Measurements from ENCODE around the gene PHOX2B. TPM values are rescaled to one million over a fixed set of nuclear protein-coding genes. Genes with fewer than 3 reads are reported as not detected.

The PHOX2B gene
- total RNA-seq, 2 donors from 2014 or later, result not detected

- no peak overlapping the region for H3K4me3 ChIP-seq
- H3K4me1 ChIP-seq, result peaks cover 0 to 30% of the 10 kb centered on the region in 2 donors
- H3K9me3 ChIP-seq, result no peaks in the 10 kb centered on the region
- TF ChIP-seq CTCF (IDR thresholded peaks at IDR 0.05), result no peak
- H3K27me3 ChIP-seq, result peaks cover 32 to 49% of the 10 kb centered on the region in 2 donors
- no peaks in the 10 kb centered on the region for H3K36me3 ChIP-seq
- no peak for DNase-seq (ENCODE audit: low spot score)
- no peak overlapping the region for H3K27ac ChIP-seq
Observed at GRCh38 chr4:41750626-41751448, 2.3 kb upstream of the PHOX2B start.

- Histone ChIP-seq H3K27me3 (peaks cover 37 to 52% of the 10 kb centered on the region in 2 donors), H3K9me3 (peaks cover 0 to 5% of the 10 kb centered on the region in 2 donors), H3K36me3 (no peaks in the 10 kb centered on the region), H3K27ac (no peak overlapping the region), H3K4me1 (peaks cover 0 to 30% of the 10 kb centered on the region in 2 donors), H3K4me3 (no peak overlapping the region)
- TF ChIP-seq CTCF (IDR thresholded peaks at IDR 0.05), result no peak
- no peak for DNase-seq (ENCODE audit: low spot score)
Observed at GRCh38 chr4:41750121-41750625, 1.6 kb upstream of the PHOX2B start.

GRCh38 chr4:41749631-41750039 lies 1.1 kb upstream of the PHOX2B start:
- no peak for DNase-seq (ENCODE audit: low spot score)
- peaks cover 0 to 5% of the 10 kb centered on the region in 2 donors for H3K9me3 ChIP-seq
- no peaks in the 10 kb centered on the region for H3K36me3 ChIP-seq
- no peak for TF ChIP-seq CTCF (IDR thresholded peaks at IDR 0.05)
- peaks cover 38 to 58% of the 10 kb centered on the region in 2 donors for H3K27me3 ChIP-seq
- H3K4me3 ChIP-seq, result no peak overlapping the region
- peaks cover 0 to 30% of the 10 kb centered on the region in 2 donors for H3K4me1 ChIP-seq
- no peak overlapping the region for H3K27ac ChIP-seq

- TF ChIP-seq CTCF (IDR thresholded peaks at IDR 0.05), result no peak
Observed at GRCh38 chr4:41748074-41748570, 403 bp downstream of the PHOX2B start.

GRCh38 chr4:41747230-41748055 lies 1.1 kb downstream of the PHOX2B start:
- Histone ChIP-seq H3K9me3 (peaks cover 0 to 5% of the 10 kb centered on the region in 2 donors), H3K36me3 (no peaks in the 10 kb centered on the region), H3K4me1 (peaks cover 0 to 30% of the 10 kb centered on the region in 2 donors), H3K4me3 (no peak overlapping the region), H3K27me3 (peaks cover 36 to 68% of the 10 kb centered on the region in 2 donors), H3K27ac (no peak overlapping the region)
- no peak for TF ChIP-seq CTCF (IDR thresholded peaks at IDR 0.05)
- DNase-seq (ENCODE audit: low spot score), result no peak

More at GRCh38 chr4:41748074-41748570, 403 bp downstream of the PHOX2B start:
- Histone ChIP-seq H3K36me3 (no peaks in the 10 kb centered on the region), H3K9me3 (peaks cover 0 to 5% of the 10 kb centered on the region in 2 donors), H3K27ac (no peak overlapping the region), H3K4me1 (peaks cover 0 to 30% of the 10 kb centered on the region in 2 donors), H3K27me3 (peaks cover 38 to 68% of the 10 kb centered on the region in 2 donors), H3K4me3 (no peak overlapping the region)
- DNase-seq (ENCODE audit: low spot score), result no peak

All from right atrium auricular region (tissue), 2 donors.